ENCODE results near the gene CAMKK2. TPM values are rescaled to one million over a fixed set of nuclear protein-coding genes. Genes with fewer than 3 reads are reported as not detected.

Gene CAMKK2
- total RNA-seq, 2 experiments from 2014 or later = 21.1 to 27.6 TPM

DNA sequence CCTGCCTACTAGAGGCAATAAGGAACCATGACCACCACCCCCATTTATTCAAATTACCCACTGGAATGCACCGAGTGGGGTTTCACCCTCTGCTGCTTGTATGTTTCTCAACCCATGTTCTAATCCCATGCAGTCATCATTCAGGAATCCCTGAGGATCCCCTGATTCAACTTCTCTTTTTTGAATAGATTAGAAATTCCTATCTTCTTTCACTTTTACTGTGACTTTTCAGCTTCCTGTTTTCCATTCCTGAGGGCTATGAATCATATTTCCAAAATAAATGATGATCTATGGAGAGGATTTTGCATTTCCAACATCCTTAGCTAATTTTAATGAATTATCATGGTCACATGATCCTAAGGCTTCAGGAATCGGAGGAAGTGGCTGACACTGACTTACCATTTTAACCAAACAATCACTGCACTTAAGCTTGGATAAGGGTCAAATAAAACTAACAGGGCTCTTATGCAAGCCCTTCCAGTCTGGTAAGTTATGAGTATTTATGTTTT lies 105.9 kb downstream of the CAMKK2 start:
- no peaks in the 10 kb centered on the region for H4K20me1 ChIP-seq (ENCODE audit: insufficient read depth, low read length)
- BruUV-seq (replicated peaks) = no TSS peak
- H3K27ac ChIP-seq (ENCODE audit: low read depth, low read length, poor library complexity, severe bottlenecking) = no peak overlapping the region
- intact Hi-C loops (cut with micrococcal nuclease; ENCODE audit: unreplicated experiment) = no loop called here
- TF ChIP-seq, protein P1, sequence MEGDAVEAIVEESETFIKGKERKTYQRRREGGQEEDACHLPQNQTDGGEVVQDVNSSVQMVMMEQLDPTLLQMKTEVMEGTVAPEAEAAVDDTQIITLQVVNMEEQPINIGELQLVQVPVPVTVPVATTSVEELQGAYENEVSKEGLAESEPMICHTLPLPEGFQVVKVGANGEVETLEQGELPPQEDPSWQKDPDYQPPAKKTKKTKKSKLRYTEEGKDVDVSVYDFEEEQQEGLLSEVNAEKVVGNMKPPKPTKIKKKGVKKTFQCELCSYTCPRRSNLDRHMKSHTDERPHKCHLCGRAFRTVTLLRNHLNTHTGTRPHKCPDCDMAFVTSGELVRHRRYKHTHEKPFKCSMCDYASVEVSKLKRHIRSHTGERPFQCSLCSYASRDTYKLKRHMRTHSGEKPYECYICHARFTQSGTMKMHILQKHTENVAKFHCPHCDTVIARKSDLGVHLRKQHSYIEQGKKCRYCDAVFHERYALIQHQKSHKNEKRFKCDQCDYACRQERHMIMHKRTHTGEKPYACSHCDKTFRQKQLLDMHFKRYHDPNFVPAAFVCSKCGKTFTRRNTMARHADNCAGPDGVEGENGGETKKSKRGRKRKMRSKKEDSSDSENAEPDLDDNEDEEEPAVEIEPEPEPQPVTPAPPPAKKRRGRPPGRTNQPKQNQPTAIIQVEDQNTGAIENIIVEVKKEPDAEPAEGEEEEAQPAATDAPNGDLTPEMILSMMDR (conservative IDR thresholded peaks at IDR 0.05; ENCODE audit: low read length) = no peak
- no peak for TF ChIP-seq EZH2phosphoT487 (IDR thresholded peaks at IDR 0.05; ENCODE audit: borderline replicate concordance, low read depth, low read length)
- H3K4me2 ChIP-seq (ENCODE audit: low read length) = no peak overlapping the region
- no peaks in the 10 kb centered on the region for H3K79me2 ChIP-seq (ENCODE audit: insufficient read depth, low read depth, low read length)
- DNase-seq (ENCODE audit: low spot score) = no peak
- no peak overlapping the region for H2AFZ ChIP-seq (ENCODE audit: low read length)
- no peak overlapping the region for H3K4me3 ChIP-seq (ENCODE audit: low read depth, low read length, poor library complexity, severe bottlenecking)
- POLR2A ChIA-PET = interaction anchor here (0.6 kb wide), 1 partner anchor 1070 kb away, joined by 3 read pairs; no protein-coding TSS in a partner anchor
- H3K9me2 ChIP-seq (ENCODE audit: insufficient read depth, low read length) = no peaks in the 10 kb centered on the region
- CTCF ChIA-PET (ENCODE audit: unreplicated experiment) = no interaction called here
- no peaks in the 10 kb centered on the region for H3K36me3 ChIP-seq (ENCODE audit: insufficient read depth, low read length)
- no peaks in the 10 kb centered on the region for H3K9me3 ChIP-seq (ENCODE audit: low read length)
- H3K4me1 ChIP-seq (ENCODE audit: insufficient read depth, low read length, poor library complexity, severe bottlenecking) = peaks cover 4% of the 10 kb centered on the region

- Histone ChIP-seq H3K4me2 (ENCODE audit: low read length) (no peak overlapping the region), H4K20me1 (ENCODE audit: insufficient read depth, low read length) (no peaks in the 10 kb centered on the region), H3K9me3 (ENCODE audit: low read length) (no peaks in the 10 kb centered on the region), H3K9me2 (ENCODE audit: insufficient read depth, low read length) (no peaks in the 10 kb centered on the region), H3K36me3 (ENCODE audit: insufficient read depth, low read length) (no peaks in the 10 kb centered on the region), H3K4me3 (ENCODE audit: low read depth, low read length, poor library complexity, severe bottlenecking) (no peak overlapping the region), H3K27ac (ENCODE audit: low read depth, low read length, poor library complexity, severe bottlenecking) (no peak overlapping the region), H3K79me2 (ENCODE audit: insufficient read depth, low read depth, low read length) (no peaks in the 10 kb centered on the region), H2AFZ (ENCODE audit: low read length) (no peak overlapping the region), H3K4me1 (ENCODE audit: insufficient read depth, low read length, poor library complexity, severe bottlenecking) (peaks cover 8% of the 10 kb centered on the region)
- no peak for DNase-seq (ENCODE audit: low spot score)
- intact Hi-C loops (cut with micrococcal nuclease; ENCODE audit: unreplicated experiment) = no loop called here
- ChIA-PET POLR2A (interaction anchor here (0.6 to 0.9 kb wide), 3 partner anchors 140 to 1071 kb away, joined by 3 to 4 read pairs (median 3); no protein-coding TSS in a partner anchor), CTCF (ENCODE audit: unreplicated experiment) (no interaction called here)
- TF ChIP-seq, protein P1 (conservative IDR thresholded peaks at IDR 0.05; ENCODE audit: low read length) = no peak
- no peak for TF ChIP-seq EZH2phosphoT487 (IDR thresholded peaks at IDR 0.05; ENCODE audit: borderline replicate concordance, low read depth, low read length)
- no TSS peak for BruUV-seq (replicated peaks)
Measured at GRCh38 chr12:121189619-121190155, 106.8 kb downstream of the CAMKK2 start.

DNA sequence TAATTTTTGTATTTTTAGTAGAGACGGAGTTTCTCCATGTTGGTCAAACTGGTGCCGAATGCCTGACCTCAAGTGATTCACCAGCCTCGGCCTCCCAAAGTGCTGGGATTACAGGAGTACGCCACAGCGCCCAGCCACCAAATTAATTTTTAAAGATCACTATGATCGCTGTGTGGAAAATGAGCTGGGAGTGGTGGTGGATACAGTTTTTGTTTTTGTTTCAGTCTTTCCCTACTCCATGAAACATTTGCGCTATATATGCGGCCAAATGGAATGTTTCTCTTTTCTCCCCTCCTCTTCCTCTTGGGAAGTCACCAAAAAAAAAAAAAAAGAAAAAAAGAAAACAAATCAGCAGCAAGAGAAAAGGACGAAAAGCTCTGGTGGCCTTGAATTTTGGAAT lies 107.4 kb downstream of the CAMKK2 start:
- no peaks in the 10 kb centered on the region for H3K9me2 ChIP-seq (ENCODE audit: insufficient read depth, low read length)
- ChIA-PET CTCF (ENCODE audit: unreplicated experiment) (no interaction called here), POLR2A (interaction anchor here (0.6 to 0.9 kb wide), 2 partner anchors 139 to 304 kb away, joined by 3 to 4 read pairs; no protein-coding TSS in a partner anchor)
- no peak for TF ChIP-seq EZH2phosphoT487 (IDR thresholded peaks at IDR 0.05; ENCODE audit: borderline replicate concordance, low read depth, low read length)
- TF ChIP-seq, protein P1 (conservative IDR thresholded peaks at IDR 0.05; ENCODE audit: low read length) = no peak
- no peaks in the 10 kb centered on the region for H3K9me3 ChIP-seq (ENCODE audit: low read length)
- no peak overlapping the region for H3K4me3 ChIP-seq (ENCODE audit: low read depth, low read length, poor library complexity, severe bottlenecking)
- intact Hi-C loops (cut with micrococcal nuclease; ENCODE audit: unreplicated experiment) = no loop called here
- H3K4me1 ChIP-seq (ENCODE audit: insufficient read depth, low read length, poor library complexity, severe bottlenecking) = peaks cover 8% of the 10 kb centered on the region
- DNase-seq (ENCODE audit: low spot score) = no peak
- no peak overlapping the region for H3K4me2 ChIP-seq (ENCODE audit: low read length)
- no peak overlapping the region for H2AFZ ChIP-seq (ENCODE audit: low read length)
- no peaks in the 10 kb centered on the region for H3K79me2 ChIP-seq (ENCODE audit: insufficient read depth, low read depth, low read length)
- no peaks in the 10 kb centered on the region for H4K20me1 ChIP-seq (ENCODE audit: insufficient read depth, low read length)
- no TSS peak for BruUV-seq (replicated peaks)
- H3K36me3 ChIP-seq (ENCODE audit: insufficient read depth, low read length) = no peaks in the 10 kb centered on the region
- H3K27ac ChIP-seq (ENCODE audit: low read depth, low read length, poor library complexity, severe bottlenecking) = no peak overlapping the region
